COLO668 (cell line): Measurements from ENCODE around the gene MYRF.

Experiments
- DNase-seq: peaks from one replicate; lab custom pipeline; 2025; ENCODE audit not compliant: unreplicated experiment; lab: John Stamatoyannopoulos, UW

The MYRF gene

GRCh38 chr11:61756452-61757212, 4.2 kb downstream of the MYRF start:
- DNase-seq, result peak; percentile 70

DNA sequence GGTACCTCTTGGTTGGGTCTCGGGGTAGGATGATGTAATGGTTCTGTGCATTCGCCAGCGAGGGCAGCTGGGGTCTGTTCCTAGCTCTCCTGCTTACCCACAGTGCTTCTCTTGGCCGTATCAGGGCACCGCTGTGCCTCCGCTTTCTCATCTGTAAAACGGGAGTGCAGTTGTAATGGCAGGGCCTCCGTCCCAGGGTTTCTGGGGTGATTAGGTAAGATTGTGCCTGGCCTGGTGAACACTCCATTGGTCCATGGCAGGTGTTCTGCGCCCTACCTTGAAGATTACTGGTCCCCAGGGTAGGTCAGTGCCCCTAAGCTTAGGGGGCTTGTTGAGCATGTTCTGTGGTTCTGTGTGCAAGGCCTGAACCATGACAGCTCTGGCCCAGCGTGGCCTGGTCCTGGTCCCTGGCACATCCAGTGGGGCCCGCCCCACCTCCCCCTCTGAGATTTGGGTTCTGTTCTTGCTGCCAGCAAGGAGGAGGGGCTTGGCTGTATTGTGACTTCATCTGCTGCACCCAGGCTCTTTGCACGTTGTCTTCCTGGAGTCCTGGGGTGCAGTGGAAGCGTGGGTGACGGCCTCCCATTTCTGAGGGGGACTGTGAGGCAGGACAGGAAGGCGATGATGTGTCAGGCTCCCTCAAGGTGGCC, 4.9 kb downstream of the MYRF start:
- DNase-seq, result no peak

- DNase-seq, result no peak
Observed at GRCh38 chr11:61760946-61761345, 8.5 kb downstream of the MYRF start.

- no peak for DNase-seq
Observed at GRCh38 chr11:61761440-61762222, 9.2 kb downstream of the MYRF start.

DNA sequence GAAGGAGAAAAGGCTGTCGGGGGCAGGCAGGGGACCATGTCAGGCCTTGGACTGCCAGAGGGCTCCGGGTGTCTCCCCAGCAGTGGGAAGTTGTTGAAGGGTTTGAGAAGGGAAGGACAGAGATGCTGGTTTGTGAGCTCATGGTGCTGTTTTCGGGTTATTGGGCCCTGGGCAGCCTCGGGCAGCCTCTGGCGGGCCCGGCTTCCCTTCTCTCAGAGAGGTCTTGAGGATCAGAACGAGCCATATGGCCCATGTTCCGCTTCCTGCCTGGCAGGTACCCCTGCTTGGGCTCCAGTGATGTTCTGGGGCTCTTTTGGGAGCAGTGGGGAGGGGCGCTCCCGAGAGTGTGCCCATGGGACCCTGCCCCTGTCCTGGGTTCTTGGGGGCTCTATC, 9.8 kb downstream of the MYRF start:
- DNase-seq, result no peak

GRCh38 chr11:61762798-61763197, 10.4 kb downstream of the MYRF start:
- no peak for DNase-seq

DNA sequence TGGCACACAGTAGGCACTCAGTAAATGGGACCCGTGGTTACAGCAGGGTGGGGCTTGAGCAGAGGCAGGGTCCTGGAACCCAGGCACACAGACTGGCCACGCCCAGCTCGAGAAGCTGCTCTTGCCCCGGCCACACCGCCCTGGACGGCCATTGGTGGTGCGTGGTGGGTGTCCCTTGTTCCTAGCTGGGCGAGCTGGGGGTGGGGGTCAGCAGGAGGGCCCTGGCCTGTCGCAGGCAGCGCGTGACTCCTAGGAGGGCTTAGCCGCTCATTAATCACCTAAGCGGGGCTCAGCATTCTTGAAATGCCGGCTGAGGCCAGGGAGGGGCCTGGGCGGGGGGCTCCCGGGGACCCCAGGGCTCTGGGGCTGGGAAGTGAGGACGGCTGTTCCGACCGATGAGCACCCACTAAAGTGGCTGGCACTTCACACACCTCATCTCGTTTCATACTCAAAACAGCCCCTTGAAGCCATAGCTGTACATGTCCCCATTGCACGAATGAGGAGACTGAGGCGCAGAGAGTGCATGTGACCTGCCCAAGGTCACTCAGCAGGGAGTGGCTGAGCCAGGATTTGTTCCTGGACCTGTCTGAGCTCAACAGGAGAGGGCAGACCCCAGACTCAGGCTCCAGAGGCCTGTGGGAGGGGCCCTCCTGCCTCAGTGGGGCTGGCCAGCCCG, 11.6 kb downstream of the MYRF start:
- DNase-seq, result no peak

- no peak for DNase-seq
Observed at GRCh38 chr11:61764606-61765260, 12.3 kb downstream of the MYRF start.

GRCh38 chr11:61765550-61766253, 13.3 kb downstream of the MYRF start:
- DNase-seq, result no peak

DNA sequence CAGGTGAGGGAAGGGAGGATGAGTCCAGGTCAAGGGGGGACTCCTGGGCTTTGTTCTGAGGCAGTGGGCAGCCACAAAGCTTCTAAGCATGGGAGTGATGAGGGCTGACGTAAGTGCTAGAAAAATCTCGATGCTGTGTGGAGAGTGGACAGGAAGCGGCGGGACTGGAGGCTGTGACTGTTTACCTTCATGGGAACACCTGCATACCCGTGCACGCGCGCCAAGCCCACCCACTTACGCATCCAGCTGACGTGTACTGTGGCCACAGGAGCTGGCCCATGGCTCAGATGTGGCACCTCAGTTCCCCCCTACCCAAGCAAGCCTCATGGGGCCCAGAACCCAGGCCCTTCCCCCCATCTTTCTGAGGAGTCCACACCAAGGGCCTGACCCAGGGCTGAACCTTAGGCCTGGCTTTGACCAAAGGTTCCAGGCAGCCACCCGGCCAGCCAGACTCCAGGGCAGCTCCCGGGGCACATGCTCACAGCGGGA, 14.0 kb downstream of the MYRF start:
- DNase-seq, result peak; percentile 57

GRCh38 chr11:61768376-61769076, 16.1 kb downstream of the MYRF start:
- no peak for DNase-seq

DNA sequence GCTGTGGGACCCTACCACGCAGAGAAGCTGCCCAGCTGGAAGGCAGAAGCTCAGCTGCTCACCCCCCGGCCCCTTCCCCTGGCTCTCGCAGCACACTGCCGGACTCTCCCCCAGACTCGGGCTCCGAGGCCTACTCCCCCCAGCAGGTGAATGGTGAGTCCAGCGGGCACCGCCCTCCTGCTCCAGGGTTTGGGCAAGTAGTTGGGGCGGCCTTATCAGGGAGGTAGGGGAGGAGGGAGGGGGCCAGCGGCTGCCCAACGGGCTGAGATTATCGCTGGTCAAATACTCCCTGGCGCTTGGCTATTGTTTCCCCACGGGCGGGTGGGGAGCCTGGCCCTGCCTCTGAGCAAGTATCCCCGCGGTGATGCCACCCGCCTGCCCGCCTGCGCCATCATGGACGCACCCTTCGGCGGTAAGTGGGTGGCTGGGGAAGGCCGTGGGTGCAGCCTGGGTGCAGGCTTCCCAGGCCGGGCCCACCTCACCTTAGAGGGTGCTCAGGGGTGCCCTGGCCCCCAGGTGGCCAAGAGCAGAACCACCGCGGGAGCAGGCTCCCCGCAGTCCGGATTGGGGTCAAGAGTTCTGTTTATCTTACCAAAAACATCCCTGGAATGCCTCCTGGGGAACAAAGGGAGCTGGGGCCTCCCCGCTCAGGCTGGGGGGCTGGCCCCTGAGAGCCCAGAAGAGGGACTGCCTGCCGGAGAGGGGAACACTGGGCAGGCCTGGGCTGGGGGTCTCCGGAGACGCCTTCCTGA, 16.9 kb downstream of the MYRF start:
- DNase-seq, result no peak

DNA sequence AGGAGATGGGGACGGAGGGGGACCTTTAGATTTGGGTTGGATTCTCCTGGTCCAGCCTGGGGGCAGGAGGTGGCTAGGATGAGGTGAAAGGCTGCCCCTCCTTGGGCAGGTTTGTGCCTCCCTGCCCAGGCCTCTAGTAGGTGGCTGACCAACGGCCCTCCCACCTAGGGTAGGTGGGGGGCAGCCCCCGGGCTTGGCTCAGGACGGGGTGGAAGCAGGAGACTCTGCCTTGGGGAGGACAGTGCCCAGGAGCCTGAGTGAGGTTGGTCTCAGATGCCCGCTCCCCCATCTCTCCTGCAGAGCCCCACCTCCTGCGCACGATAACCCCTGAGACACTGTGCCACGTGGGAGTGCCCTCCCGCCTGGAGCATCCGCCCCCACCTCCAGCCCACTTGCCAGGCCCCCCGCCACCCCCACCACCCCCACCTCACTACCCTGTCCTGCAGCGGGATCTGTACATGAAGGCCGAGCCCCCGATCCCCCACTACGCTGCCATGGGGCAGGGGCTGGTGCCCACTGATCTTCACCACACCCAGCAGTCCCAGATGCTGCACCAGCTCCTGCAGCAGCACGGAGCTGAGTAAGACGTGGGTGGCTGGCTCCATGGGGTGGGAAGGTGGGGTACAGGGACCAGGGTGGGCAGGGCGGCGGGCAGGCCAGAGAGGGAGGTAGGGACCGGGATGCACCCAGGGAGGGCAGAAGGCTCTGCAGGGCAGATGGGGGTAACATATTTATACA, 17.7 kb downstream of the MYRF start:
- no peak for DNase-seq

DNA sequence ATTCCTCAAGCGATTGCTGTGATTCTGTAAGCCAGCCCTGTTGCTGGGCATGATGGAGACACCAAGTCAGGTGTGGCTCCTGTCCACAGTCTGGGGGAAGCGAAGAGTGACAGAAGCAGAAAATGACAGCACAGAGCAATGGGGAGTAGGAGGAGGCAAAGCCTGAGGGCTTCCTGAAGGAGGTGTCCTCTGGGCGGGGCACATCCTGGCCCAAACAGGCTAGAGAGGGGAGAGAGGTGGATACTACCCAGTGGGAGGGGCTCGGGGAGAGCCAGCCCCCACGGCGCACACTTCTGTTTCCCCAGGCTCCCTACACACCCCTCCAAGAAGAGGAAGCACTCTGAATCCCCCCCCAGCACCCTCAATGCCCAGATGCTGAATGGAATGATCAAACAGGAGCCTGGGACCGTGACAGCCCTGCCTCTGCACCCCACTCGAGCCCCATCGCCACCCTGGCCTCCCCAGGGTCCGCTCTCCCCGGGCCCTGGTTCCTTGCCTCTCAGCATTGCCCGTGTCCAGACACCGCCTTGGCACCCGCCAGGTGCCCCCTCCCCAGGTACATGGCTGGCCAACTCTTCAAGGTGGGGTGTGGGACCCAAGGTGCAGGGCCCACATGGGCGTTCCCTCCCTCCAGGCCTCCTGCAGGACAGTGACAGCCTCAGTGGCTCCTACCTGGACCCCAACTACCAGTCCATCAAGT, 18.9 kb downstream of the MYRF start:
- no peak for DNase-seq

GRCh38 chr11:61771985-61772455, 19.6 kb downstream of the MYRF start:
- no peak for DNase-seq

DNA sequence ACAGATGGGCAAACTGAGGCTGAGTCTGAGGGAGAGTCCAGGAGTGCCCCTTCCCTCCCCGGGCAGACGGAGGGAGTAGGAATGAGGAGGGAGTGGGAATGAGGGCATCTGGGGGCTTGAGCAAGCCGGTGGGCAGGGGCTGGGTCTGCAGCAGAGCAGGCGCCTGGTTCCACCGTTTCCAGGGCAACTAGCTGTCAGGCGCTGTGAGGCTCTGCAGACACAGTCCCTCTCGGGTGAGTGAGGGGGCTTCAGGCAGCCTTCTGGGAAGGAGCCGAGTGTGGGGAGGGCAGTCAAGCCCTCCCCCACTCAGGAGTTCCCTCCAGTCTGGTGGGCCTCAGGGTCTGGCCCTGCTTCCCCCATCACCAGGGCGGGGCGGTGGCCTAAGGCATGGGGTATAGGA, 20.9 kb downstream of the MYRF start:
- no peak for DNase-seq

DNA sequence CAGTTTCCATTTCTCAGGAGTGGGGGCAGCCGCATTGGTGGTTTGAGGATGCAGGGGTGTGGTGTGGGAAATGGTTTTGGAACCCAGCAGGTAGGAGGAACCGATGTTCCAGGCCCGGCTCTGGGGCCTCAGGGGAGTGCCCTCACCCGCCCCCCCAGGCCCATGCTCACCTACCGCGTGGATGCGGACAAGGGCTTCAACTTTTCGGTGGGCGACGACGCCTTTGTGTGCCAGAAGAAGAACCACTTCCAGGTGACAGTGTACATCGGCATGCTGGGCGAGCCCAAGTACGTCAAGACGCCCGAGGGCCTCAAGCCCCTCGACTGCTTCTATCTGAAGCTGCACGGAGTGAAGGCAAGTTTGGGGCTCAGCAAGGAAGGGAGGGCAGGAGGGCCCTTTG, 21.4 kb downstream of the MYRF start:
- no peak for DNase-seq
